Endothelial cell (in vitro differentiated cells): ENCODE measurements around the gene DNASE1L3. TPM values are rescaled to one million over a fixed set of nuclear protein-coding genes. Genes with fewer than 3 reads are reported as not detected.

Experiments
- DNase-seq: peaks from one replicate; pipeline ENCODE4 v3.0.0; 2021; ENCODE audit warnings: low spot score
- H3K27ac Mint-ChIP-seq: one replicate; pipeline ENCODE4 v1.8.0; 2021; ENCODE audit warnings: mixed read lengths, inconsistent platforms; ENCODE audit not compliant: unreplicated experiment
- H3K27me3 Mint-ChIP-seq: one replicate; pipeline ENCODE4 v1.8.0; 2021; ENCODE audit warnings: mild to moderate bottlenecking, moderate library complexity, mixed read lengths, inconsistent platforms; ENCODE audit not compliant: unreplicated experiment
- H3K36me3 Mint-ChIP-seq: one replicate; pipeline ENCODE4 v1.8.0; 2021; ENCODE audit warnings: mild to moderate bottlenecking, low read depth, mixed read lengths, inconsistent platforms; ENCODE audit not compliant: unreplicated experiment
- H3K4me1 Mint-ChIP-seq: one replicate; pipeline ENCODE4 v1.8.0; 2021; ENCODE audit warnings: mild to moderate bottlenecking, mixed read lengths, inconsistent platforms; ENCODE audit not compliant: unreplicated experiment
- H3K4me3 Mint-ChIP-seq: one replicate; pipeline ENCODE4 v1.8.0; 2021; ENCODE audit warnings: mild to moderate bottlenecking, mixed read lengths, inconsistent platforms; ENCODE audit not compliant: unreplicated experiment
- H3K9me3 Mint-ChIP-seq: one replicate; pipeline ENCODE4 v1.8.0; 2021; ENCODE audit warnings: mixed read lengths, inconsistent platforms; ENCODE audit not compliant: unreplicated experiment
- total RNA-seq: library from RNA; stranded (reverse); fragmentation: NEBNext Ultra II Directional; extraction: Animal tissue kit (Norgen Biotek cat#: 25700); gene quantifications from one replicate; pipeline ENCODE4 v1.2.1, GENCODE V29; 2021; ENCODE audit not compliant: unreplicated experiment
- TF ChIP-seq, protein P1 (sequence below): fragments of 200-600 bp; sonication (generic); IDR thresholded peaks from one replicate; pipeline ENCODE4 v1.5.0; 2021; ENCODE audit warnings: antibody characterized with exemption; ENCODE audit not compliant: unreplicated experiment

The DNASE1L3 gene
- total RNA-seq, 1 donor from 2014 or later = 1.6 TPM

DNA sequence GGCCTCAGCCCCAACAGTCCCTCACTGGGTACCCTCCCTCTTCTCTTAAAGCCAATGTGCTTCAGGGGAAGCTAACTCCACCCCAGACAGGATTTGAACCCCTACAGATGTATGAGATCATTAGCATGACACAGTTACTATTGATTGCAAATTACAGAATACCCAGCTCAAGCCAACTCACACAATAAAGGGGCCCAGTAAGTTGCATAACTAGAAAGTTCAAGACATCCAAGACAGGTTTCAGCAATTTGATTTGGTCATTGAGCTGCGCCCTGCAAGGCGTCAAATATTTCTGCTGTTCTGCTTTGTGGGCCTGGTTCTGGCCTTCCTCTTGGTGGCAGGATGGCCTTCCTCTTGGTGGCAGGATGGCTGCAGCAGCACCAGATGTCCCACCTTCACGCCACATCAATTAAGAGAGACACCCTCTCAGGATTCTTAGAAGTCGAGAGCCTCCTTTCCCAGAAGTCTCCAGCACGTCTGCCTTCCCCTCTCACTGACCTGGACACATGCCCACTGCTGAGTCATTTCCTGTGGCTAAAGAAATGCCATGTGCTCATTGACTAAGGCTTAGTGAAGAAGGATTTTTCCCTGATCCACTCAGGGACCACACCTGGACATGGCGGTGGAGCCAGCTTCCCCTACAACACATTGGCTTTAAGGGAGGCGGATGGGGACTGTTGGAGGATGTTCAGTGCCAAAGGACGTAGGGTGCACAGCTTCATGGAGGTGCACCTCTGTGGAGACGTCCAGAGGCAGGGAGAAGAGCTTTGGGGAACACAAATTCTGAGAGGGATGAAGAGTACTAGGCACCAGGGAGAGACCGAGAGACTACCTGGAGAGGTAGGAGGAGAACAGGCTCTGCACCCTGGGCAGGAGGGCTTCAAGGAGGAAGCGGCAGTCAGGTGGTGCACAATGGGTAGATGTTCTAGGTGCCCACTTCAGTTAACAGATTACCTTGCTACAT lies 49.1 kb downstream of the DNASE1L3 start:
- peaks cover 64% of the 10 kb centered on the region for H3K36me3 Mint-ChIP-seq
- H3K4me1 Mint-ChIP-seq = no peaks in the 10 kb centered on the region
- no peaks in the 10 kb centered on the region for H3K9me3 Mint-ChIP-seq

DNA sequence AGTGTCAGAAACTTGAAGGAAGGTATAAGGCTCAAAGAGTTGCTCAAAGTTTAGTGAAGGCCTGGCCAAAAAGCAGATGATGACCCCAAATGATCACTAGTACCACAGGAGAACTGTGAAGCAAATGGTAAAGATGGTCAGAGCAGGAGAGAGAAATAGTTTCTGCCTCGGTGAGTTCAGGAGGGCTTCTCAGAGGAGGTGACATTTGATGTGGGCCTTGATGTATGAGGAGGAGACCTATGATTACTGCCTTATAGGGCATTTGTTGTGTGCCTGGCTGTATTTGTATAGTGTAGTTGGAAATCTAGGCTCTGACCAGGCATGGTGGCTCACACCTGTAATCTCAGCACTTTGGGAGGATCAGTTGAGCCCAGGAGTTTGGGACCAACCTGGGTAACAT lies 50.4 kb downstream of the DNASE1L3 start:
- Mint-ChIP-seq H3K9me3 (no peaks in the 10 kb centered on the region), H3K4me3 (peak overlapping the region; percentile 19), H3K4me1 (no peaks in the 10 kb centered on the region), H3K36me3 (peaks cover 63% of the 10 kb centered on the region), H3K27ac (no peak overlapping the region), H3K27me3 (peaks cover 7% of the 10 kb centered on the region)
- no peak for DNase-seq
- TF ChIP-seq, protein P1, sequence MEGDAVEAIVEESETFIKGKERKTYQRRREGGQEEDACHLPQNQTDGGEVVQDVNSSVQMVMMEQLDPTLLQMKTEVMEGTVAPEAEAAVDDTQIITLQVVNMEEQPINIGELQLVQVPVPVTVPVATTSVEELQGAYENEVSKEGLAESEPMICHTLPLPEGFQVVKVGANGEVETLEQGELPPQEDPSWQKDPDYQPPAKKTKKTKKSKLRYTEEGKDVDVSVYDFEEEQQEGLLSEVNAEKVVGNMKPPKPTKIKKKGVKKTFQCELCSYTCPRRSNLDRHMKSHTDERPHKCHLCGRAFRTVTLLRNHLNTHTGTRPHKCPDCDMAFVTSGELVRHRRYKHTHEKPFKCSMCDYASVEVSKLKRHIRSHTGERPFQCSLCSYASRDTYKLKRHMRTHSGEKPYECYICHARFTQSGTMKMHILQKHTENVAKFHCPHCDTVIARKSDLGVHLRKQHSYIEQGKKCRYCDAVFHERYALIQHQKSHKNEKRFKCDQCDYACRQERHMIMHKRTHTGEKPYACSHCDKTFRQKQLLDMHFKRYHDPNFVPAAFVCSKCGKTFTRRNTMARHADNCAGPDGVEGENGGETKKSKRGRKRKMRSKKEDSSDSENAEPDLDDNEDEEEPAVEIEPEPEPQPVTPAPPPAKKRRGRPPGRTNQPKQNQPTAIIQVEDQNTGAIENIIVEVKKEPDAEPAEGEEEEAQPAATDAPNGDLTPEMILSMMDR = no peak

More for the DNA sequence above, 49.1 kb downstream of the DNASE1L3 start:
- H3K27ac Mint-ChIP-seq = no peak overlapping the region
- peaks cover 7% of the 10 kb centered on the region for H3K27me3 Mint-ChIP-seq
- DNase-seq = no peak
- no peak overlapping the region for H3K4me3 Mint-ChIP-seq
- TF ChIP-seq, protein P1 = no peak

DNA sequence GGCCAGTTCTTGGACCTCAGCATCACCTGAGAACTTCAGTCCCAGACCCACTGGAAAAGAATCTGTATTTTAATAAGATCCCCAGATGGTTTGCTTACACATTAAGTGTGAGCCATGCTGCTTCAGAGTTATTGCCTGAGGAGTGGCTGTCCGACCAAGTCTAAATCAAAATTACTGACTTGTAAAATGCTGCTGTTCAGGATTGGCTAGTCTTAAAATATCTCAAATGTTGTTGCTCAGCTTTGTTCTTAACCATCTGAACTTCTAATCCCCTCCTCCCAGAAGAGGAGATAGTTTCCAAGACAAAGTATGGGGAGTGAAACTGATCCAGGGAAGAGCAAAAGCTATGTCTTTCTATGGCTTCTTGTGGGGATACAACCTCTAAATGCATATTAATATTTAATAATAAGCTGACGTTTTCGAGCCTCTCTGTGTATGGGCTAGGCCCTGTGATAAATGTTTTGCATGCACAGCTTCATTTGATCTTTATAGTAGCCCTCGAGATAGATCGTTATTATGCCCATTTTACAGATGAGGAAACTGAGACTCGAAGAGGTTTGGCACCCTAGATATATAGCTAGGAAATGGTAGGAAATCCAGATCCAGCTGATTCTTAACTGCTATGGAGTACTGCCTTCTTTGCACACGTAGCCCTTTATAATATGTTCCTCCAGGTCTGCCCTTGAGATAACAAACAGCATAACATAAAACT lies 52.2 kb downstream of the DNASE1L3 start:
- no peaks in the 10 kb centered on the region for H3K4me1 Mint-ChIP-seq
- DNase-seq = no peak
- H3K27ac Mint-ChIP-seq = no peak overlapping the region
- H3K4me3 Mint-ChIP-seq = no peak overlapping the region
- peaks cover 62% of the 10 kb centered on the region for H3K36me3 Mint-ChIP-seq
- peaks cover 7% of the 10 kb centered on the region for H3K27me3 Mint-ChIP-seq
- TF ChIP-seq, protein P1 = no peak
- no peaks in the 10 kb centered on the region for H3K9me3 Mint-ChIP-seq

DNA sequence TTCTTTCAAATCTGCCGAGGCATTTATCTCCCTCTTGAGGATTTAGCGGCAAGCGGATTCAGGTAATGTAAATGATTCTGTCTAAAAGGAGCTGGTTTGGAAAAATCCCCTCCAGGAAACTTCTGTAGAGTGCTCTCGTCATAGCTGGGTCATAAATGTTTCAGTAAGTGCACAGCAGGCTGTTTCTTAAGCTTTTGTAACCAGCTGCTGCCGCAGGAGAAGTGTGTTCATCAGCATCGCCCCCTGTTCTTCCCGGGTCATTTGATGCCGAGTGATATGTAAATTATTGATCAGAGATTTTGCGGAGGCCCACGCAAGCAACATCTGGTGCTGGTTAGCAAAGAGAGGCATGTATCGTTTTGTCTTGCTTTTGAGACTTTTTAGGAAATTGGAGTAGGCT lies 53.1 kb downstream of the DNASE1L3 start:
- H3K27ac Mint-ChIP-seq = no peak overlapping the region

More for the DNA sequence above, 53.1 kb downstream of the DNASE1L3 start:
- Mint-ChIP-seq H3K27me3 (peaks cover 7% of the 10 kb centered on the region), H3K4me1 (no peaks in the 10 kb centered on the region), H3K4me3 (peak overlapping the region; percentile 68), H3K36me3 (peaks cover 57% of the 10 kb centered on the region), H3K9me3 (no peaks in the 10 kb centered on the region)
- TF ChIP-seq, protein P1 = no peak
- no peak for DNase-seq
